ENCODE results near the gene CAMSAP1. TPM values are rescaled to one million over a fixed set of nuclear protein-coding genes. Genes with fewer than 3 reads are reported as not detected.

CAMSAP1 gene
- total RNA-seq, 1 experiment from 2014 or later: 52.7 TPM

DNA sequence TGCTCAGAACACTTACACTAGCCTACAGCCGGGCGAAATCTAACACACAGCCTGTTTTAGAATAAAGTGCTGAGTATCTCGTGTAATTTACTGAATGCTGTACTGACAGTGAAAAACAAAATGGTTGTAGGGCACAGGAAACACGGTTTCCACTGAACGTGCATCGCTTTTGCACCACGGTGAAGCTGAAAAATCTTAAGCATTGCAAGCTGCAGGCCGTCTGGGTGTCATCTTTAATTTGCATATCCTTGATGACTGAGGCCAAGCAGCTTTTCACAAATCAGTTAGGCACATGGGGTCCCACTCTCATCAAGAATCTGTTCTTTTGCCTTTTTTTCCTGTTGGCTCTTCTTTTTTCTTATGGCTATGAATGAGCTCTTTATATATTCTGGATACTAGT lies 58.2 kb downstream of the CAMSAP1 start:
- H3K56ac ChIP-seq (ENCODE audit: insufficient read length, low read depth, low read length): no peak overlapping the region
- H3K18ac ChIP-seq (ENCODE audit: insufficient read length, low read depth, low read length): no peak overlapping the region
- peaks cover 2% of the 10 kb centered on the region; the same call in 1 of the 2 replicates for H3K27me3 ChIP-seq (ENCODE audit: insufficient read depth, low read length)
- no peak overlapping the region for H2BK15ac ChIP-seq (ENCODE audit: low read depth, low read length)
- no peak overlapping the region for H2AFZ ChIP-seq (ENCODE audit: low read length)
- no peaks in the 10 kb centered on the region for H3K9me3 ChIP-seq (ENCODE audit: control insufficient read depth, low read depth, low read length)
- no peak overlapping the region for H3K4ac ChIP-seq (ENCODE audit: low read depth, low read length)
- no peak overlapping the region for H2BK12ac ChIP-seq (ENCODE audit: insufficient read length, low read depth, low read length)
- 0 out of 2 replicates have a peak, but pooled peaks cover 6% of the 10 kb centered on the region for H3K4me1 ChIP-seq (ENCODE audit: insufficient read depth, low read length)
- no peaks in the 10 kb centered on the region for H3K23me2 ChIP-seq (ENCODE audit: insufficient read length, low read depth, low read length, poor library complexity, severe bottlenecking)
- Mint-ChIP-seq H3K9me3 (peaks cover 24 to 31% of the 10 kb centered on the region in 2 experiments), H3K36me3 (ENCODE audit: insufficient read depth in 1 of 3, low read depth in 3 of 3) (peaks cover 46 to 79% (median 71%) of the 10 kb centered on the region in 3 experiments), H3K4me1 (peaks cover 25 to 27% of the 10 kb centered on the region in 2 experiments), H3K27me3 (ENCODE audit: low read depth) (no peaks in the 10 kb centered on the region), H3K27ac (0 out of 7 replicates have a peak overlapping the region, but pooled peaks of 1 of the 3 experiments have one; percentile 75), H3K4me3 (no peak overlapping the region)
- H2BK120ac ChIP-seq (ENCODE audit: low read depth, low read length, poor library complexity, severe bottlenecking): no peak overlapping the region
- no peak overlapping the region for H4K5ac ChIP-seq (ENCODE audit: insufficient read length, low read depth, low read length)
- no peak overlapping the region for H3T11ph ChIP-seq (ENCODE audit: low read length)
- H3K79me2 ChIP-seq (ENCODE audit: insufficient read depth, low read length): peaks cover 2% of the 10 kb centered on the region; the same call in 1 of the 2 replicates
- no peak overlapping the region for H3K9ac ChIP-seq (ENCODE audit: extremely low read depth, insufficient read length, low read length)
- no peak overlapping the region for H3K14ac ChIP-seq (ENCODE audit: insufficient read depth, low read length)
- no peak overlapping the region for H2BK5ac ChIP-seq (ENCODE audit: insufficient read length, low read length)
- no peak overlapping the region for H3K23ac ChIP-seq (ENCODE audit: insufficient read length, low read depth, low read length)
- no peak overlapping the region for H3K4me2 ChIP-seq (ENCODE audit: insufficient read depth, insufficient read length, low read length)
- H3K27ac ChIP-seq (ENCODE audit: insufficient read length, low read depth, low read length): no peak overlapping the region
- no peaks in the 10 kb centered on the region for H3K79me1 ChIP-seq (ENCODE audit: insufficient read depth, low read depth, low read length, poor library complexity, severe bottlenecking)
- H2AK5ac ChIP-seq (ENCODE audit: insufficient read length, low read length): no peak overlapping the region
- no CpG with 5 or more reads among the region's 8 CpGs for WGBS (ENCODE audit: extremely low coverage, insufficient read length, low lambda C conversion rate)
- no peak overlapping the region for H4K8ac ChIP-seq (replicated peaks; ENCODE audit: insufficient read length, low read depth, low read length)
- no peak overlapping the region for H4K91ac ChIP-seq (ENCODE audit: insufficient read length, low read depth, low read length)
- TF ChIP-seq, protein P1, sequence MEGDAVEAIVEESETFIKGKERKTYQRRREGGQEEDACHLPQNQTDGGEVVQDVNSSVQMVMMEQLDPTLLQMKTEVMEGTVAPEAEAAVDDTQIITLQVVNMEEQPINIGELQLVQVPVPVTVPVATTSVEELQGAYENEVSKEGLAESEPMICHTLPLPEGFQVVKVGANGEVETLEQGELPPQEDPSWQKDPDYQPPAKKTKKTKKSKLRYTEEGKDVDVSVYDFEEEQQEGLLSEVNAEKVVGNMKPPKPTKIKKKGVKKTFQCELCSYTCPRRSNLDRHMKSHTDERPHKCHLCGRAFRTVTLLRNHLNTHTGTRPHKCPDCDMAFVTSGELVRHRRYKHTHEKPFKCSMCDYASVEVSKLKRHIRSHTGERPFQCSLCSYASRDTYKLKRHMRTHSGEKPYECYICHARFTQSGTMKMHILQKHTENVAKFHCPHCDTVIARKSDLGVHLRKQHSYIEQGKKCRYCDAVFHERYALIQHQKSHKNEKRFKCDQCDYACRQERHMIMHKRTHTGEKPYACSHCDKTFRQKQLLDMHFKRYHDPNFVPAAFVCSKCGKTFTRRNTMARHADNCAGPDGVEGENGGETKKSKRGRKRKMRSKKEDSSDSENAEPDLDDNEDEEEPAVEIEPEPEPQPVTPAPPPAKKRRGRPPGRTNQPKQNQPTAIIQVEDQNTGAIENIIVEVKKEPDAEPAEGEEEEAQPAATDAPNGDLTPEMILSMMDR (conservative IDR thresholded peaks at IDR 0.05): no peak
- no peak overlapping the region for H2BK20ac ChIP-seq (ENCODE audit: low read depth, low read length, poor library complexity, severe bottlenecking)
- no peaks in the 10 kb centered on the region for H4K20me1 ChIP-seq (ENCODE audit: control insufficient read depth, insufficient read depth, insufficient read length)
- no peak for DNase-seq

Measured in H9 (cell line).